Thoracic aorta (tissue), 2 donors: Measurements from ENCODE around the gene ADAMTS17. TPM values are rescaled to one million over a fixed set of nuclear protein-coding genes. Genes with fewer than 3 reads are reported as not detected.

ENCODE experiments used
- ATAC-seq: fragments of 150-250 bp; one replicate; pipeline ENCODE4 v1.8.0; 2017; ENCODE audit warnings: low read depth; ENCODE audit not compliant: insufficient number of reproducible peaks, low FRiP score
- DNase-seq: peaks from one replicate; pipeline ENCODE4 v3.0.0-alpha.2; 2020; ENCODE audit warnings: low spot score
- H3K27ac ChIP-seq, 2 donors: fragments of 200-600 bp; sonication (generic); 1 replicate in 1 of 2; 2 replicates in 1 of 2; pipeline ENCODE4 v1.5.1; 2016; ENCODE audit warnings: mild to moderate bottlenecking in 2 of 2, moderate library complexity in 2 of 2
- H3K27me3 ChIP-seq: fragments of 200-600 bp; sonication (generic); replicated peaks from 2 replicates; pipeline ENCODE4 v1.6.0; 2016; ENCODE audit warnings: mild to moderate bottlenecking; ENCODE audit not compliant: insufficient read depth
- H3K36me3 ChIP-seq: fragments of 200-600 bp; sonication (generic); one replicate; pipeline ENCODE4 v1.5.1; 2016
- H3K4me1 ChIP-seq, 2 donors: fragments of 200-600 bp; sonication (generic); 1 replicate in 1 of 2; 2 replicates in 1 of 2; pipeline versions ENCODE4 v1.5.1 to v1.6.0; 2016; ENCODE audit warnings: low read depth in 2 of 2, mild to moderate bottlenecking in 1 of 2; ENCODE audit not compliant: control insufficient read depth in 1 of 2
- H3K4me3 ChIP-seq: fragments of 200-600 bp; sonication (generic); 2 replicates; pipeline ENCODE4 v1.5.1; 2016; ENCODE audit warnings: mild to moderate bottlenecking
- H3K9me3 ChIP-seq: fragments of 200-600 bp; sonication (generic); 2 replicates; pipeline ENCODE4 v1.5.1; 2016
- CTCF ChIP-seq: fragments of 200-600 bp; sonication (generic); IDR thresholded peaks from one replicate; pipeline ENCODE4 v1.5.1; 2019; ENCODE audit warnings: antibody characterized with exemption
- total RNA-seq, 2 donors: library from RNA; depleted of rRNA; stranded (reverse); fragments of >200 nt; gene quantifications; one replicate each; pipeline versions ENCODE4 v1.1.0 to v1.2.3, GENCODE V29; 2016

Gene ADAMTS17
- total RNA-seq, 2 donors from 2014 or later = 2.8 to 8.1 TPM

DNA sequence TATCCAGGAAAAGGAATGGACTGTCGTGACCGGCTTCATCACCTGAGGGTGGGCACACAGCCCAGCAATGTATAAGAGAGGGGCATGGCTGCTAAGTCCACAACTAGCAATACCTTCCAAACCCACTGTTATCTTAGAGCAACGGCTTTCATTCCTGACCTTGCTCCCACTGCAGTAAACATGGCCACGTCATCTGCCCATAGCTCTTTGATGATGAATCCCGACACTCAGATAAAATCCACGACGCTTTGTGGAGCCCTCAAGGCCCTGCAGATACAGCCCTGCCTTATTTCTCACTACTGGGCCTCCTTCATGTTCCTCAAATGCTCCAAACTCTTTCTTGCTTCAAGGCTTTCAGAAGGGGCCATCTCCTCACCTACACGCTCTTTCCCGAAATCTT, 114.0 kb downstream of the ADAMTS17 start:
- Histone ChIP-seq H3K36me3 (no peaks in the 10 kb centered on the region), H3K4me1 (no peaks in the 10 kb centered on the region), H3K4me3 (no peak overlapping the region), H3K27me3 (no peaks in the 10 kb centered on the region), H3K9me3 (no peaks in the 10 kb centered on the region), H3K27ac (no peak overlapping the region)
- ATAC-seq = no peak
- no peak for DNase-seq
- TF ChIP-seq CTCF = no peak

DNA sequence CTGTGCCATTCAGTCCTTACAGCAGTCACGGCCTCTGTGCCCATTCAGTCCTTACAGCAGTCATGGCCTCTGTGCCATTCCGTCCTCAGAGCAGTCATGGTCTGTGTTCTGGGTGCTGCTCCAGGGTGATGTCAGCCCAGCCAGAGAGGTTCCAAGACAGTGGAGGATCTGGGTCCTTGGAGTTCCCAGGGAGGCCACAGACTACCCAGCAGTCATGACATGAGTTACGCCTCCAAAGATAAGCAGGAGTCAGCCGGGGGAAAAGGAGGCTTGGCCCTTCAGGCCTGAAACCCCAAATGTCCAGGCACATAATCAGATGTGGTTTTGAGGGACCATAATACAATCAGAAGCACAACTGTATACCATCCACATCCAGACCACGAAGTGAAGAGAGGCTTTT, 115.7 kb downstream of the ADAMTS17 start:
- H3K27ac ChIP-seq = no peak overlapping the region
- no peak for TF ChIP-seq CTCF
- DNase-seq (no peak), ATAC-seq (no peak)
- H3K4me1 ChIP-seq = no peaks in the 10 kb centered on the region
- no peaks in the 10 kb centered on the region for H3K36me3 ChIP-seq
- no peak overlapping the region for H3K4me3 ChIP-seq
- H3K9me3 ChIP-seq = no peaks in the 10 kb centered on the region
- no peaks in the 10 kb centered on the region for H3K27me3 ChIP-seq

DNA sequence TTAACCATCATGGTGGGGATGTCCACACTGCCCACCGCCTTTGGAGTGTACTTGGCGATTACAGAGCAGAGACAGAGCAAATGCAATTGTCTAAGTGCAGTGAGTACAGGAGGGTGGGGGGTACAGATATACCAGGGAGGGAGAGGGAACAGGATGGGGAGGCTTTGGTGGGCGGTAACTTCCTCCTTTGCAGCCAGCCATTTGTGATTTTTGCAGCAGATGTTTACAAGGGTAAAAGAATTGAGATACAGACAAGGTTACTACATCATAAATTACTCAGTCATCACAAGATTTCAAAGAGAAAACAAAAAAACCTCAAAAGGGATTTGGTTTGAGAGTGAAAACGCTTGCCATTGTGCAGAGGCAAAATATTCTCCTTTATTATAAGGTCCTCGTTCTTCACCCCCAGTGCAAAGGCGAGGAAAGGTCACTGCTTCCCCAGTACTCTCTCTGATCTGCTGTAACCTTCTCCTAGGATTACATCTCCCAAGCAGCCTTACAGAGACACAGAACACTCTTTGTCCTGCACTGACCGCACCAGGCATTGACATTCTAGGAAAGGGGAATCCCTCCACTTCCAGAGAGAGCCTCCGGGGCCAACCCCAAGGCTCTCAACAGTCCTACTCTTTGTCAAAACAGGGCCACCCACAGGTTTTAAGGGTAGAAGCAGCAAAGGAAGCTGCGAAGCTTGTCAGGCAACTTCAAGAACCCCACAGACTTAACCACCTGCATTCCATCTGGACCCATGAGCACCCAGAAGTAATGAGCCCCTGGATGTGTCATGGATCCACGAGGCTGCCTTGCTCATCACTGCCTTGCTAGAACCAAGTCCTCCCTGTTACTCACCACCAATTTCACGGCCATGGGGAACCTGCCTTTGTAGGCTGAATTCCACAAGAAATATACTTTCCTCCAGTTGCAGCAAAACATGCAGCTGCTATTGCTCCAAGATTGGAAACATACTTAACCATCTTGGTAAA, 117.3 kb downstream of the ADAMTS17 start:
- DNase-seq = no peak
- Histone ChIP-seq H3K4me3 (no peak overlapping the region), H3K27me3 (no peaks in the 10 kb centered on the region), H3K36me3 (no peaks in the 10 kb centered on the region), H3K27ac (no peak overlapping the region), H3K9me3 (no peaks in the 10 kb centered on the region), H3K4me1 (no peaks in the 10 kb centered on the region)
- no peak for TF ChIP-seq CTCF
- ATAC-seq = no peak

GRCh38 chr15:100222349-100222715, 119.4 kb downstream of the ADAMTS17 start:
- no peak for DNase-seq
- no peak for TF ChIP-seq CTCF
- ATAC-seq = no peak
- H3K9me3 ChIP-seq = no peaks in the 10 kb centered on the region
- H3K36me3 ChIP-seq = no peaks in the 10 kb centered on the region
- H3K4me1 ChIP-seq = no peaks in the 10 kb centered on the region
- no peaks in the 10 kb centered on the region for H3K27me3 ChIP-seq
- no peak overlapping the region for H3K27ac ChIP-seq
- no peak overlapping the region for H3K4me3 ChIP-seq

DNA sequence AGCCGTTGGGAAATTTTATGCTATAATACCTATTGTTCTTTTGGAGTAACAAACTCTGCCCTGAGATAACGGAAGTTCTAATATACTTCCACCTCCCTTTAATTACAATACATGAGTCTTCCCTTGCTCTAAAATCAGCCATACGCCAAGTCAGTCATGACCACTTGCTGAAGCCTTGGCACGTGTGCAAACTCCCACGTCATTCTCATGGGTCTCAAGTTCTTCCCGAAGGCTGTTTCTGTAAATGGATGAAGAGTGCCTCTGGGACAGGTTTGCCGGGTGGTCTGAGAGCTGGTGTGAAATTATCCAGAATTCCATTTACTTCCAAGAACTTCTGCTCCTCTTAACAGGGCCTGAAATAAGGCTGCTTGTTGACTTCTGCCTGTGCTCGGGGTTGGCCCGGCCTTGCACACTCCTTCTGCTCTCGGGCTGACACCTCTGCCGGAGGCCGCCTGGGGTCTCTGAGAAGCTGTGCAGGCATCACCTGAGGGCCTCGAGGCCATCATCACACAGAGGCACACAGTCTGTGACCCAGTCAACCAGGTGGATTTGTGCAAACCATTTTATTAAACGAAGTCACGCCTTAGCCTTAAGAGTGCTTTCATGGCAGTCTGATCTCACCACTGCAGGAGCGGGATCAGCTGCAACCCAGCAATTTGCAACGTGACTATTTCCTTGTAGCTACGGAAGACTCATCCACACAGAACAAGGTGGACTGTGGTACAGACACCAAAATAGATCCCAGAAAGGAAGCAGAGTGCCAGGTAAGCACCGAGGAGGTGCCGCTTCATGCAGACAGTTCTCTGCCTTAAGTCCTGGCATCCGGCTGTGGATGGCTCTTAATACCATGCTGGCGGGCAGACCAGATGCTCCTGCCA, 120.1 kb downstream of the ADAMTS17 start:
- Histone ChIP-seq H3K27ac (no peak overlapping the region), H3K4me3 (no peak overlapping the region), H3K9me3 (no peaks in the 10 kb centered on the region), H3K4me1 (peaks cover 0 to 1% of the 10 kb centered on the region in 2 donors), H3K27me3 (no peaks in the 10 kb centered on the region), H3K36me3 (no peaks in the 10 kb centered on the region)
- TF ChIP-seq CTCF = no peak
- DNase-seq (no peak), ATAC-seq (no peak)
